H1 (cell line): Measurements from ENCODE around the gene BPHL. TPM values are rescaled to one million over a fixed set of nuclear protein-coding genes. Genes with fewer than 3 reads are reported as not detected.
A peak's percentile ranks its signal among the peaks of the same experiment; 100 is the strongest.

Source experiments
- CTCF ChIA-PET: fragments of 300-600 bp; sonication (Branson Sonifier 250); formaldehyde crosslinking; loops from one replicate; lab custom pipeline; 2021; ENCODE audit not compliant: partially characterized antibody; lab: Charles Lee
- POLR2A ChIA-PET: fragments of 300-600 bp; sonication (Branson Sonifier 250); formaldehyde crosslinking; loops from one replicate; lab custom pipeline; 2021; ENCODE audit warnings: inconsistent platforms; ENCODE audit not compliant: partially characterized antibody; lab: Charles Lee
- DNase-seq, 2 experiments: peaks; one replicate each; pipeline versions ENCODE4 v3.0.0 to v3.0.0-alpha.2; 2010 to 2022; ENCODE audit warnings: low spot score in 2 of 2, low read depth in 1 of 2, mixed read lengths in 1 of 2
- FAIRE-seq: peaks from 2 replicates; lab custom pipeline; 2011; peaks lifted over from hg19 to GRCh38; lab: Jason Lieb, UNC
- H2AFZ ChIP-seq: 2 replicates; pipeline ENCODE4 v1.8.1; 2012; ENCODE audit warnings: low read length, inconsistent platforms
- H2AK5ac ChIP-seq: 2 replicates; pipeline ENCODE4 v1.6.1; 2013; ENCODE audit warnings: low read depth, low read length
- H2BK120ac ChIP-seq: replicated peaks from 2 replicates; pipeline ENCODE3; 2013; ENCODE audit warnings: low read depth, low read length, inconsistent platforms
- H2BK12ac ChIP-seq: 2 replicates; pipeline ENCODE4 v1.6.1; 2013; ENCODE audit warnings: low read depth, low read length
- H2BK15ac ChIP-seq: 2 replicates; pipeline ENCODE4 v1.6.1; 2013; ENCODE audit warnings: low read length
- H2BK20ac ChIP-seq: 2 replicates; pipeline ENCODE4 v1.6.1; 2013; ENCODE audit warnings: low read length
- H2BK5ac ChIP-seq: 2 replicates; pipeline ENCODE4 v1.6.1; 2013; ENCODE audit warnings: low read depth, low read length
- H3K14ac ChIP-seq: 2 replicates; pipeline ENCODE4 v1.6.1; 2013; ENCODE audit warnings: inconsistent platforms; ENCODE audit not compliant: insufficient read length
- H3K18ac ChIP-seq: 2 replicates; pipeline ENCODE4 v1.6.1; 2013; ENCODE audit warnings: low read length; ENCODE audit errors: extremely low read depth
- H3K23ac ChIP-seq: 2 replicates; pipeline ENCODE4 v1.6.1; 2013; ENCODE audit warnings: inconsistent platforms; ENCODE audit not compliant: insufficient read length
- H3K23me2 ChIP-seq: 2 replicates; pipeline ENCODE4 v1.6.1; 2013; ENCODE audit warnings: low read depth, low read length
- H3K27ac ChIP-seq: 2 replicates; pipeline ENCODE4 v1.6.1; 2011; ENCODE audit warnings: low read depth, low read length, inconsistent platforms
- H3K27me3 ChIP-seq, 4 experiments: replicated peaks in 1 of 4; 1 replicate in 1 of 4; 2 replicates in 3 of 4; pipeline versions ENCODE4 v1.6.1 to v1.8.1; 2011 to 2013; ENCODE audit warnings: low read length in 3 of 4, mild to moderate bottlenecking in 3 of 4, inconsistent platforms in 2 of 4, mixed read lengths in 2 of 4, moderate library complexity in 1 of 4; ENCODE audit not compliant: control insufficient read depth in 3 of 4, insufficient read depth in 3 of 4; ENCODE audit errors: extremely low read depth in 1 of 4
- H3K36me3 ChIP-seq, 4 experiments: 2 replicates each; pipeline versions ENCODE4 v1.6.1 to v1.8.1; 2011 to 2013; ENCODE audit warnings: mild to moderate bottlenecking in 4 of 4, low read length in 3 of 4, moderate library complexity in 2 of 4, control low read depth in 1 of 4, inconsistent platforms in 1 of 4; ENCODE audit not compliant: insufficient read depth in 4 of 4, control insufficient read depth in 2 of 4
- H3K4ac ChIP-seq: replicated peaks from 2 replicates; pipeline ENCODE3; 2013; ENCODE audit warnings: low read length, low read depth, mixed read lengths, inconsistent platforms; ENCODE audit not compliant: insufficient read length
- H3K4me1 ChIP-seq, 4 experiments: replicated peaks in 1 of 4; 1 replicate in 1 of 4; 2 replicates in 3 of 4; pipeline versions ENCODE4 v1.6.1 to v1.8.1; 2011 to 2013; ENCODE audit warnings: low read length in 3 of 4, inconsistent platforms in 2 of 4, mixed read lengths in 1 of 4; ENCODE audit not compliant: insufficient read depth in 4 of 4, control insufficient read depth in 3 of 4
- H3K4me2 ChIP-seq, 2 experiments: 2 replicates each; pipeline versions ENCODE4 v1.6.1 to v1.8.1; 2011 to 2013; ENCODE audit warnings: low read depth in 2 of 2, low read length in 2 of 2, control low read depth in 1 of 2, inconsistent platforms in 1 of 2, mild to moderate bottlenecking in 1 of 2; ENCODE audit not compliant: insufficient read depth in 1 of 2
- H3K4me3 ChIP-seq, 4 experiments: fragments of 200-600, 300-600 bp in 1 of 4; sonication (generic), shearing (Covaris generic), sonication (Bioruptor Twin) in 1 of 4; 2 replicates each; pipeline versions ENCODE4 v1.5.1 to v1.8.1; 2011 to 2016; ENCODE audit warnings: low read length in 4 of 4, low read depth in 3 of 4, control low read depth in 2 of 4, inconsistent platforms in 2 of 4, mild to moderate bottlenecking in 2 of 4, mixed read lengths in 1 of 4, moderate library complexity in 1 of 4; ENCODE audit not compliant: insufficient read depth in 2 of 4; ENCODE audit errors: extremely low read depth in 1 of 4
- H3K56ac ChIP-seq: replicated peaks from 2 replicates; pipeline ENCODE3; 2013; ENCODE audit warnings: low read depth, mild to moderate bottlenecking, mixed read lengths, low read length, inconsistent platforms; ENCODE audit not compliant: insufficient read length
- H3K79me1 ChIP-seq: 2 replicates; pipeline ENCODE4 v1.6.1; 2013; ENCODE audit warnings: low read depth, low read length, control low read depth
- H3K79me2 ChIP-seq, 2 experiments: 2 replicates each; pipeline versions ENCODE4 v1.6.1 to v1.8.1; 2012 to 2013; ENCODE audit warnings: low read length in 2 of 2, mild to moderate bottlenecking in 2 of 2, inconsistent platforms in 1 of 2; ENCODE audit not compliant: insufficient read depth in 2 of 2, control insufficient read depth in 1 of 2
- H3K9ac ChIP-seq, 4 experiments: replicated peaks in 1 of 4; 1 replicate in 1 of 4; 2 replicates in 3 of 4; pipeline versions ENCODE4 v1.6.1 to v1.8.1; 2011 to 2013; ENCODE audit warnings: low read depth in 3 of 4, low read length in 3 of 4, control low read depth in 2 of 4, mild to moderate bottlenecking in 2 of 4, moderate library complexity in 2 of 4, inconsistent platforms in 1 of 4; ENCODE audit errors: extremely low read depth in 1 of 4
- H3K9me3 ChIP-seq, 2 experiments: 2 replicates each; pipeline versions ENCODE4 v1.6.1 to v1.8.1; 2012 to 2013; ENCODE audit warnings: mild to moderate bottlenecking in 2 of 2, moderate library complexity in 2 of 2, control low read depth in 1 of 2, inconsistent platforms in 1 of 2, low read depth in 1 of 2, low read length in 1 of 2, mixed read lengths in 1 of 2; ENCODE audit not compliant: insufficient read depth in 2 of 2
- H4K20me1 ChIP-seq, 2 experiments: replicated peaks in 1 of 2; 2 replicates each; pipeline versions ENCODE3 to v1.8.1; 2011 to 2013; ENCODE audit warnings: inconsistent platforms in 2 of 2, low read length in 2 of 2, mild to moderate bottlenecking in 1 of 2; ENCODE audit not compliant: insufficient read depth in 2 of 2, control insufficient read depth in 1 of 2
- H4K5ac ChIP-seq: 2 replicates; pipeline ENCODE4 v1.6.1; 2013; ENCODE audit warnings: low read length, low read depth, mixed read lengths, inconsistent platforms; ENCODE audit not compliant: insufficient read length
- H4K8ac ChIP-seq: 2 replicates; pipeline ENCODE4 v1.8.0; 2013; ENCODE audit warnings: mild to moderate bottlenecking, moderate library complexity, low read length, inconsistent platforms; ENCODE audit not compliant: insufficient read depth; ENCODE audit errors: extremely low read depth
- H4K91ac ChIP-seq: replicated peaks from 2 replicates; pipeline ENCODE3; 2013; ENCODE audit warnings: low read length, mixed read lengths, inconsistent platforms; ENCODE audit not compliant: insufficient read length
- BRCA1 ChIP-seq: IDR thresholded peaks from 2 replicates; pipeline ENCODE4 v1.6.1; 2012; ENCODE audit warnings: low read depth, low read length, improper control_type of control experiment
- CBX5 ChIP-seq: fragments of 300-800, 300-1000 bp; sonication (generic); IDR thresholded peaks from 2 replicates; pipeline ENCODE4 v1.7.1; 2016; ENCODE audit warnings: antibody characterized with exemption, low read length, low read depth
- EZH2 ChIP-seq: fragments of 200-600 bp; sonication (generic); IDR thresholded peaks from 2 replicates; pipeline ENCODE4 v1.7.1; 2012; ENCODE audit warnings: low read depth, mild to moderate bottlenecking, moderate library complexity, low read length, inconsistent platforms; ENCODE audit not compliant: severe bottlenecking
- FOSL1 ChIP-seq: IDR thresholded peaks from 2 replicates; pipeline ENCODE4 v1.6.1; 2011; ENCODE audit warnings: mild to moderate bottlenecking, low read depth, low read length, moderate library complexity; ENCODE audit not compliant: insufficient read depth
- HDAC2 ChIP-seq, 2 experiments: fragments of 300-600 bp in 1 of 2; sonication (generic) in 1 of 2; IDR thresholded peaks; 2 replicates each; pipeline ENCODE4 v1.6.1; 2011 to 2012; ENCODE audit warnings: low read depth in 2 of 2, low read length in 2 of 2, mild to moderate bottlenecking in 2 of 2, moderate library complexity in 2 of 2, borderline replicate concordance in 1 of 2, inconsistent platforms in 1 of 2
- POLR2AphosphoS5 ChIP-seq: IDR thresholded peaks from 2 replicates; pipeline ENCODE4 v1.6.1; 2011; ENCODE audit warnings: low read depth, low read length
- RFX5 ChIP-seq: IDR thresholded peaks from 2 replicates; pipeline ENCODE4 v1.6.1; 2011; ENCODE audit warnings: low read depth, low read length, improper control_type of control experiment, borderline replicate concordance
- RNF2 ChIP-seq: fragments of 200-900, 300-1000 bp; sonication (generic); IDR thresholded peaks from 2 replicates; pipeline ENCODE4 v1.7.1; 2016; ENCODE audit warnings: borderline replicate concordance, low read depth, mild to moderate bottlenecking, antibody characterized with exemption, low read length; ENCODE audit not compliant: poor library complexity, severe bottlenecking; ENCODE audit errors: missing control alignments
- TBP ChIP-seq: IDR thresholded peaks from 2 replicates; pipeline ENCODE4 v1.6.1; 2011; ENCODE audit warnings: low read depth, low read length, improper control_type of control experiment
- ZNF274 ChIP-seq: IDR thresholded peaks from 2 replicates; pipeline ENCODE4 v1.7.0; 2012; ENCODE audit warnings: low read length, borderline replicate concordance; ENCODE audit errors: extremely low read depth
- WGBS, 2 experiments: shearing (Covaris generic) in 1 of 2; methylation state at CpG; one replicate each; pipeline versions ENCODE4 v1.1.6 to v1.1.7; 2013 to 2015; ENCODE audit warnings: low lambda C conversion rate in 2 of 2, mixed read lengths in 2 of 2, inconsistent platforms in 1 of 2, low coverage in 1 of 2, missing lambda C conversion rate in 1 of 2; ENCODE audit not compliant: insufficient replicate concordance in 2 of 2, insufficient coverage in 1 of 2, insufficient read length in 1 of 2; ENCODE audit errors: extremely low coverage in 1 of 2, missing lambda C conversion rate in 1 of 2; 5-methylcytosine and 5-hydroxymethylcytosine counted together
- polyA plus RNA-seq, 7 experiments: library from polyadenylated mRNA; depleted of rRNA in 3 of 7; stranded (reverse) in 5 of 7; unstranded in 2 of 7; fragments of >200 nt in 5 of 7; fragments of 200-250 nt in 2 of 7; gene quantifications; 1 replicate in 5 of 7; 2 replicates in 1 of 7; 4 replicates in 1 of 7; pipeline versions ENCODE4 v1.2.1 to v1.2.3, GENCODE V29; 2011 to 2013; ENCODE audit warnings: missing spikeins in 2 of 7, mixed read lengths in 2 of 7
- total RNA-seq: library from RNA; stranded (reverse); fragmentation: NEBNext Ultra II Directional; extraction: Animal tissue kit (Norgen Biotek cat#: 25700); gene quantifications from 2 replicates; pipeline ENCODE4 v1.2.1, GENCODE V29; 2021

BPHL gene
- total and polyA plus RNA-seq, 2 of the 8 experiments (the other 6 are each of a cell fraction or from before 2014, with no cell fraction given), result 24.4 to 36.4 TPM

DNA sequence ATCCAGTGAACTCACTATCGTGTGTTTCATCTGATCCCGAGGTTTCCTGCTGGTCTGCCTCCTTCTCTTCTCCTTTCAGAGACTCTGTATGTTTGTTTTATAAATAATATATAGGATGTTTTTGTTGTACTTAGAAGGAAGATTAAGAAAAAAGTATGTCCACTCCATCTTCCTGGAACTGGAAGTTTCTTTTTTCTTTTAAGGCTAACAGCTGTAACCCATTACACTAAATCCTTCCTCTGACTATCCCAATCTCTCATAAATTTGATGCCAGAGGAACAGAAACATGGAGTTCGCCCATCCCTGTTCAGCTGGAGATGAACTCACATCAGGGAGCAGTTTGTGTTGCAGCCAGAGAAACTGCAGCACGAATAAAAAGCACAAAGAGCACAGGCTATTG, 29.5 kb upstream of the BPHL start:
- H2BK20ac ChIP-seq, result no peak overlapping the region
- H3K79me1 ChIP-seq, result no peaks in the 10 kb centered on the region; the same call in 1 of the 2 replicates
- H2AFZ ChIP-seq, result no peak overlapping the region
- H3K79me2 ChIP-seq, result no peaks in the 10 kb centered on the region
- ChIA-PET CTCF (no interaction called here), POLR2A (no interaction called here)
- no peak overlapping the region for H2BK12ac ChIP-seq
- H3K4me1 ChIP-seq, result no peaks in the 10 kb centered on the region
- peaks cover 50 to 56% of the 10 kb centered on the region in 2 experiments for H3K9me3 ChIP-seq
- H3K23ac ChIP-seq, result no peak overlapping the region
- H3K56ac ChIP-seq, result no peak overlapping the region
- no peak overlapping the region for H2BK15ac ChIP-seq
- no peaks in the 10 kb centered on the region for H3K23me2 ChIP-seq
- no peak overlapping the region for H3K14ac ChIP-seq
- DNase-seq (no peak), FAIRE-seq (no peak)
- H2BK5ac ChIP-seq, result no peak overlapping the region
- 86% methylated on average over 4 of the region's 4 CpGs; no CpG with 5 or more reads in 1 of the 2 experiments for WGBS, 2 experiments
- no peaks in the 10 kb centered on the region for H4K20me1 ChIP-seq
- H3K27me3 ChIP-seq, result no peaks in the 10 kb centered on the region
- H3K4me2 ChIP-seq, result no peak overlapping the region
- H4K8ac ChIP-seq, result no peak overlapping the region
- no peak overlapping the region for H2AK5ac ChIP-seq
- no peak overlapping the region for H3K4ac ChIP-seq
- H4K5ac ChIP-seq, result no peak overlapping the region
- H3K36me3 ChIP-seq, result peaks cover 15 to 69% (median 48%) of the 10 kb centered on the region in 4 experiments
- TF ChIP-seq RNF2, result no peak
- TF ChIP-seq RFX5, result no peak
- TF ChIP-seq TBP, result no peak
- TF ChIP-seq POLR2AphosphoS5, result no peak
- TF ChIP-seq HDAC2 (IDR thresholded peaks at IDR 0.05; ENCODE audit: borderline replicate concordance in 1 of 2, low read depth in 2 of 2, low read length in 2 of 2), result no peak
- no peak for TF ChIP-seq FOSL1
- TF ChIP-seq BRCA1, result no peak
- no peak for TF ChIP-seq ZNF274
- TF ChIP-seq CBX5, result no peak
- no peak for TF ChIP-seq EZH2
- H3K27ac ChIP-seq, result no peak overlapping the region
- no peak overlapping the region for H4K91ac ChIP-seq
- no peak overlapping the region for H3K18ac ChIP-seq
- H2BK120ac ChIP-seq, result no peak overlapping the region
- peak overlapping the region in 1 of 4 experiments; percentile 38; a peak in 2 of 8 replicates for H3K4me3 ChIP-seq
- H3K9ac ChIP-seq, result no peak overlapping the region
